ENCODE measurements around the gene GNLY.

- no peak for TF ChIP-seq CTCF (IDR thresholded peaks at IDR 0.05; ENCODE audit: low read length)
- TF ChIP-seq EZH2 (IDR thresholded peaks at IDR 0.05; ENCODE audit: borderline replicate concordance, low read length): no peak
These were observed 9.9 kb downstream of the GNLY start for GRCh38 chr2:85704038-85704437.

All from OCI-LY1 (cell line).